Endodermal cell (in vitro differentiated cells): ENCODE data around the gene FRY. TPM values are rescaled to one million over a fixed set of nuclear protein-coding genes. Genes with fewer than 3 reads are reported as not detected.

ENCODE experiments used
- DNase-seq: peaks from one replicate; pipeline ENCODE4 v3.0.0-alpha.2; 2017
- H3K27ac ChIP-seq: 2 replicates; pipeline ENCODE4 v1.5.1; 2013; ENCODE audit warnings: mild to moderate bottlenecking, low read depth, low read length, moderate library complexity
- H3K27me3 ChIP-seq: 2 replicates; pipeline ENCODE4 v1.6.1; 2013; ENCODE audit warnings: mild to moderate bottlenecking, low read length, moderate library complexity; ENCODE audit not compliant: insufficient read depth, control insufficient read depth, poor library complexity, severe bottlenecking
- H3K36me3 ChIP-seq: 2 replicates; pipeline ENCODE4 v1.7.0; 2013; ENCODE audit warnings: mild to moderate bottlenecking, low read length, moderate library complexity; ENCODE audit not compliant: control insufficient read depth, insufficient read depth
- H3K4me1 ChIP-seq: one replicate; pipeline ENCODE4 v1.7.0; 2013; ENCODE audit warnings: low read length; ENCODE audit not compliant: control insufficient read depth, insufficient read depth
- H3K4me3 ChIP-seq: 2 replicates; pipeline ENCODE4 v1.5.1; 2013; ENCODE audit warnings: mild to moderate bottlenecking, low read length, moderate library complexity
- H3K9ac ChIP-seq: 2 replicates; pipeline ENCODE4 v1.6.1; 2013; ENCODE audit warnings: mild to moderate bottlenecking, low read length, moderate library complexity; ENCODE audit not compliant: poor library complexity, severe bottlenecking; ENCODE audit errors: extremely low read depth
- H3K9me3 ChIP-seq: 2 replicates; pipeline ENCODE4 v1.6.1; 2013; ENCODE audit warnings: mild to moderate bottlenecking, low read length, moderate library complexity; ENCODE audit not compliant: control insufficient read depth
- H3K27ac Mint-ChIP-seq: 2 replicates; pipeline ENCODE4 v1.8.0; 2020; ENCODE audit warnings: mixed read lengths
- H3K27me3 Mint-ChIP-seq: 2 replicates; pipeline ENCODE4 v1.8.0; 2021; ENCODE audit warnings: mild to moderate bottlenecking, mixed read lengths; ENCODE audit not compliant: insufficient read depth
- H3K36me3 Mint-ChIP-seq: 2 replicates; pipeline ENCODE4 v1.8.0; 2020; ENCODE audit warnings: low read depth, mixed read lengths
- H3K4me1 Mint-ChIP-seq: 2 replicates; pipeline ENCODE4 v1.8.0; 2020; ENCODE audit warnings: mixed read lengths
- H3K4me3 Mint-ChIP-seq: 2 replicates; pipeline ENCODE4 v1.8.0; 2020; ENCODE audit warnings: mild to moderate bottlenecking, moderate library complexity, mixed read lengths
- H3K9me3 Mint-ChIP-seq: 2 replicates; pipeline ENCODE4 v1.8.0; 2020; ENCODE audit warnings: mild to moderate bottlenecking, mixed read lengths
- CTCF ChIP-seq: fragments of 200-600 bp; sonication (generic); conservative IDR thresholded peaks from 2 replicates; pipeline ENCODE4 v1.5.0; 2021; ENCODE audit warnings: antibody characterized with exemption, mild to moderate bottlenecking
- WGBS, 2 experiments: methylation state at CpG; one replicate each; pipeline versions ENCODE4 v1.1.5 to v1.1.7; 2013; ENCODE audit warnings: missing lambda C conversion rate in 2 of 2, mixed read lengths in 1 of 2; ENCODE audit not compliant: insufficient coverage in 1 of 2, insufficient read length in 1 of 2; 5-methylcytosine and 5-hydroxymethylcytosine counted together
- total RNA-seq, 2 donors: library from RNA; stranded (reverse); fragmentation: NEBNext Ultra II Directional in 1 of 2; extraction: Animal tissue kit (Norgen Biotek cat#: 25700) in 1 of 2; gene quantifications; 2 replicates in 1 of 2; 3 replicates in 1 of 2; pipeline ENCODE4 v1.2.1, GENCODE V29; 2021

FRY gene
- total RNA-seq, 2 donors from 2014 or later, result 20.1 to 30.8 TPM

GRCh38 chr13:32310134-32310706 lies 278.6 kb downstream of the FRY start:
- peak; percentile 52 for DNase-seq
- no peak overlapping the region for H3K27ac ChIP-seq
- H3K4me3 ChIP-seq, result no peak overlapping the region
- H3K27me3 ChIP-seq, result no peaks in the 10 kb centered on the region
- H3K9me3 Mint-ChIP-seq, result no peaks in the 10 kb centered on the region
- no peaks in the 10 kb centered on the region for H3K9me3 ChIP-seq
- H3K9ac ChIP-seq, result no peak overlapping the region
- no peak overlapping the region for H3K4me3 Mint-ChIP-seq
- H3K36me3 Mint-ChIP-seq, result no peaks in the 10 kb centered on the region
- H3K36me3 ChIP-seq, result no peaks in the 10 kb centered on the region
- H3K4me1 Mint-ChIP-seq, result no peaks in the 10 kb centered on the region
- H3K4me1 ChIP-seq, result no peaks in the 10 kb centered on the region
- 56 to 59% methylated on average over 7 to 12 of the region's 12 CpGs for WGBS, 2 experiments
- peak; percentile 83 for TF ChIP-seq CTCF
- no peaks in the 10 kb centered on the region for H3K27me3 Mint-ChIP-seq
- H3K27ac Mint-ChIP-seq, result no peak overlapping the region

DNA sequence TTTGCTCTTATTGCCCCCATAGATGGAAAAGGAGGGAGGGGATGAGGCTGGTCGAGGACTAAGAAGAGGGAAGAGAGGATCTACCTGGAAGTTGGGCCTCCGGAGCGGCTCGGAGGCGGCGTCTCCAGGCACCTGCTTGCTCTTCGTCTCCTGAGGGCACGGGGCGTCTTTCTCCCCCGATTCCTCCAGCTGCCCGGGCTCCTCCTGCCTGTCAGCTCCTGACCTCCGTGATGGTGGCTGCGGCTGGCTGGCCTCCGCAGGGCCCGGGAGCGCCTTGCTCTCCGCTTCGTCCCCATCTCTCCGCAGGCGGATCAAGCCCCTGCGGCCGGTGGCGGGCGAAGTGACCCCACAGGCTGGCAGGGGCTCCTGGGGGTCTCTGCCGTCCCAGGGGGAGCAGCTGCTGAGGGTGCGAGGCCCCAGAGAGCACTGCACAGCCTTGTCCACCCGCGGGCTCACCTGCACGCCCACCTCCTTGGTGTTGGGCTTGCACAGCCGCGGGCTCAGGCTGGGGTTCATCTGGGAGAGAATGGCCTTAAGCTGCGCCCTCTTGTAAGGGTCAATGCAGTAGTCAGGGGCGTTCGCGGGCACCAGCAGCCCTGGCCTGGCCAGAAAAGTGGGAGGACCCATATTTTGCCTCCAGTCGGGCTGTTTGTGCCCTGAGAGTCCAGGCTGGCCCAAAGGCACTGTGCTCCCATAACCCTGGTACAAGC lies 279.8 kb downstream of the FRY start:
- no peak for DNase-seq
- Mint-ChIP-seq H3K27ac (no peak overlapping the region), H3K4me1 (no peaks in the 10 kb centered on the region), H3K36me3 (no peaks in the 10 kb centered on the region), H3K9me3 (no peaks in the 10 kb centered on the region), H3K27me3 (no peaks in the 10 kb centered on the region), H3K4me3 (no peak overlapping the region)
- H3K36me3 ChIP-seq, result no peaks in the 10 kb centered on the region
- no peaks in the 10 kb centered on the region for H3K4me1 ChIP-seq
- H3K27ac ChIP-seq, result no peak overlapping the region
- H3K27me3 ChIP-seq, result no peaks in the 10 kb centered on the region
- 92 to 93% methylated on average over 21 to 36 of the region's 36 CpGs for WGBS, 2 experiments
- no peaks in the 10 kb centered on the region for H3K9me3 ChIP-seq
- H3K4me3 ChIP-seq, result no peak overlapping the region
- no peak for TF ChIP-seq CTCF
- H3K9ac ChIP-seq, result no peak overlapping the region

- Histone ChIP-seq H3K9me3 (no peaks in the 10 kb centered on the region), H3K36me3 (peaks cover 7% of the 10 kb centered on the region), H3K27ac (peak overlapping the region; percentile 94), H3K4me1 (no peaks in the 10 kb centered on the region), H3K9ac (peak overlapping the region; percentile 80), H3K27me3 (no peaks in the 10 kb centered on the region), H3K4me3 (peak overlapping the region; percentile 85)
- TF ChIP-seq CTCF, result no peak
- Mint-ChIP-seq H3K36me3 (peaks cover 2% of the 10 kb centered on the region), H3K9me3 (no peaks in the 10 kb centered on the region), H3K4me3 (peak overlapping the region; percentile 93), H3K27me3 (no peaks in the 10 kb centered on the region), H3K4me1 (no peaks in the 10 kb centered on the region), H3K27ac (peak overlapping the region; percentile 99)
- no peak for DNase-seq
- WGBS, 2 experiments, result 86 to 87% methylated on average over 27 to 32 of the region's 32 CpGs
Observed at GRCh38 chr13:32314271-32315237, 283.0 kb downstream of the FRY start.
